Endothelial cell of hepatic sinusoid (primary cell): ENCODE results near the gene ARHGEF17.

Experiments used
- in situ Hi-C: cut with HindIII; loops from 2 replicates; pipeline ENCODE4 v1.10.0; 2017; ENCODE audit warnings: low sequenced_read_pairs

Gene ARHGEF17

DNA sequence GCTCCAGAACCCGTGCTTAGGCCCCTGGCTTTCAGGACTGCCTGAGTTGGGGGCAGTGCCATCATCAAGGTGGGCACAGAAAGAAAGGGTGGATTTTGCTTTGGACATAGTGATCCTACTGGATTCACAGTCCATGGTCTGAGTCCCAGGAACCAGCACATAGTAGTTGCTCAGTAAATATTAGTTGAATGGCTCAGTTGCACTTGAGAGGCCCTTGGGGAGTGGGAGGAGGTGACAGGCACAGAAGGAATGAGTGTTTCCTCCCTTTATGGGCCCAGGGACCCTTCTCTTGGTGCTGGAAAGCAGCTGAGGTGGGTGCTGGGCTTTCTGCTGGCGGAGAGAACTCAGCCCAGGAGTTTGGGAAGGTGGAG, 16.6 kb downstream of the ARHGEF17 start:
- in situ Hi-C loops: no loop called here

DNA sequence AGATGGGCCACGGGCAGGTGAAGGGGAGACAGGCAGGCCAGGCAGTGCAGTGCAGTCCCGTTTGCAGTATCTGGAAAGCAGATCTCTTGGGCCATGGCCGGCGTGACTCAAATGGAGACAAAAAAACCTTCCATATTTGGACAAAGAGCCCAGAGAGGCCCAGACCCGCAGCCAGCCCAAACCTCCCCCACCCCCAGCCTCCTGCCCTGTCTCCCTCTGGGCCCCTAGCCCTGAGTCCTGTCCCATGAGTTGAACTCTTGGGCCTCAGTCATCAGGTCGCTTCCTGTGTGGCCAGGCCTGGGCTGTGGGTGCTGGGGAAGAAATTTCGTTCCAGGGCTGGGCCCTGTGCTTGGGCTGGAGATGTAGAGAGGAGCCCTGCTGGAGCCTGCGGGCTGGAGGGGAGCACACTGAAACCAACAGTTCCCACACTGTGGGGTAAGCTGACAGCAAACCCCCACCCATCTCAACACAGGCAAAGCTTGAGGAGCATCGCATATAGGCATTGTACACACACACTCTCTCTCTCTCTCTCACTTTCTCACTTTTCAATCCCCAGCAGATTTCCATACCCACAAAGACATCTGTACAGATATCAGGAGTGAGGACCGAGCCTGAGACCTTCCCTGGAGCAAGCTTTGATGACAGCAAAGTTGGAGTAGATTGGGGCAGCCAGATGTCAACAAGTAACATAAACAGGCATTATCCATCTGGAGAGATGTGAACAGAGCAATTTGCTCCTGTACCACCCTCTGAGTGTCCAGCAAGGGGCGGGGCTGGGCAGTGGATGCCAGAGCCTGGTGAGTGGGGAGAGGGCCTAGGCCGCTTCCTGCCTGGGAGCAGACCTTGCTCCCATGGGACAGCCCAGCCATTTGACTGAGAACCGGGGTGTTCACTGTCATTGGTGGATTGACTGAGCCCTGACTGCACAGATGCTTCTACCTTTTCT, 17.2 kb downstream of the ARHGEF17 start:
- in situ Hi-C loops: no loop called here

DNA sequence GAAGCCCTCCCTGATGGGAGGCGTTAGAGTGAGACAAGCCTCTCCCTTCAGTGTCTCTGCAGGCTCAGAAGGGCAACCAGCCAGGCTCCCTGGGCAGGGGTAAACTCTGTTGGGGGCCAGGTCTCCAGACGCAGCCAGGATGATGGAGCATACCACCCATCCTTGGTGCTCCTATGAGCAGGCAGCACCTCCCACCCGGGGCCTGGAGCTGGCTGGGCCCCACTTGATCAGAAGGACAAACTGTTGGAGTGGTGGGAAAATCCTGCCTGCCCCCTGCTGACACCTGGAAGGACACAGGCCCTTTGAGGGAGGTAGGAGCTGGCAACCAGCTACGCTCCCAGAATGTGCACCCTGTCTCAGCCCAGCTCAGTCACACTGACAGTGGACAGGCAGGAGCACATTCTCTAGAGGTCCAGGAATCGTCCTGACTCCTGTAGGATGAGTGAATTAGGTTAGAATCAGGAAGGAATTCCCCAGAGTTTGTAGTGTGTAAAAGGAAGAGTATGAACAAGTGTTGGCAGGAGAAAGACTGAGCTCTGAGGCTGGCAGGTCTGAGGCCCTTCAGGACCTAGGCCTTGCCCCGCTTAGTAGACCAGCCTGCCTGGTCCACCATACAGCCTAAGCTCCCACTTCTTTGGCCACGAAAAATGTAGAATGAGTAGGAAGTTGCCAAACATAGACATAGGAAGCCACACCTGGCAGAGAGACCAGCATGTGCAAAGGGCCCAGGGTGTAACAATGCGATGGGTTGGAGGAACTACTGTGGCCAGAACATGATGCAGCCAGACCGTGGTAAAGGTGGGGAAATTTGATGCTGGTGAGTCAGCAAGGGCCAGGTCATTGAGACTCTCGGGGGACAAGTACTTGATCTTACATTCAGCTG, 19.1 kb downstream of the ARHGEF17 start:
- in situ Hi-C loops: no loop called here

DNA sequence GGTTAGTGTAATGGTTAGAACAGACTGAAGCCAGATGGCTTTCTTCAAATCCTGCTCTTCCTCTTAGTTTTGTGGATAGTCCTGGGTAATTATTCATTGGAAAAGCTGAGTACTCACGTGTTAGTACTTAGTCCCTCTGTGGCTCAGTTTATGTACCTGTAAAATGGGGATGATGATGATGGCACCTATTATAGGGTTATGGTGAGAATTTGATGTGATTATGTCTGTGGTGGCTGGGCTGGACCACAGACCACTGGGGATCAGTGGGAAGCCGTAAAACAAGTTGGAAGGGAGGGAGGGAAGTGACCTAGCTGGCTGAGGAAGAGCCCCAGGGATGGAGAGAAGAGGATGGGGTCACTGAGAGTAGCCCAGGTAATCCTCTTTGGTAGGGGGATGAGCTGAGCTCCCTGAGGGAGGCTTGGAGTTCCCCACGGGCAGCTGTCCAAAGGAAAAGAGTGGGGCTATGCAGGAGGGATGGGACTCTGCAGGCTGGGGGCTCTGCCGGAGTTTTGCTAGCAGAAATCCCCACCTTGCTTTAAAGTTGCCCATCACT, 19.8 kb downstream of the ARHGEF17 start:
- in situ Hi-C loops: no loop called here

DNA sequence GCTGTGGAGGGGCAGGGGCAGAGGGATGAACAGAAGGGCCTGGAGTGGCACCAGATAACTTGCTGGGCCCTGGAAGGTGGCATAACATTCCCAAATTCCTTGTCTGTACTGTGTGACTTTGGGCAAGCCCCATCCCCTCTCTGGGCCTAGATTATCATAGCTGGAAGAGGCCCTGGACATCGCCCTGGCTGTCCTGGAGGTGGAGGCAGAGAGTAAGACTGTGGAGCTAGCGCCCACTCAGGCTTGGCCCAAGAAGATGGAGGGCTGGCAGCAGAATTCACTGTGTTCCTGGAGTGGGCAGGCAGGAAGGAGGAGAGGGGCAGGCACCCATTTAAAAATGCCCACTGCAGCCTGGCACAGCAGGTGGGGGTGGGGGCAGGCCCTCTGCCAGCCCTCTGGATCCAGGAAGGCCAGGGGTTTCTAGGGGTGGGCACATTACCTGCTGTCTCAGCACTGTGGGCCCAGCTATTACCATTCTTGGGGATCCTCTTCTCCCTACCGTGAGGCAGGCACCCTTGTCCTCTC, 22.6 kb downstream of the ARHGEF17 start:
- in situ Hi-C loops: no loop called here

DNA sequence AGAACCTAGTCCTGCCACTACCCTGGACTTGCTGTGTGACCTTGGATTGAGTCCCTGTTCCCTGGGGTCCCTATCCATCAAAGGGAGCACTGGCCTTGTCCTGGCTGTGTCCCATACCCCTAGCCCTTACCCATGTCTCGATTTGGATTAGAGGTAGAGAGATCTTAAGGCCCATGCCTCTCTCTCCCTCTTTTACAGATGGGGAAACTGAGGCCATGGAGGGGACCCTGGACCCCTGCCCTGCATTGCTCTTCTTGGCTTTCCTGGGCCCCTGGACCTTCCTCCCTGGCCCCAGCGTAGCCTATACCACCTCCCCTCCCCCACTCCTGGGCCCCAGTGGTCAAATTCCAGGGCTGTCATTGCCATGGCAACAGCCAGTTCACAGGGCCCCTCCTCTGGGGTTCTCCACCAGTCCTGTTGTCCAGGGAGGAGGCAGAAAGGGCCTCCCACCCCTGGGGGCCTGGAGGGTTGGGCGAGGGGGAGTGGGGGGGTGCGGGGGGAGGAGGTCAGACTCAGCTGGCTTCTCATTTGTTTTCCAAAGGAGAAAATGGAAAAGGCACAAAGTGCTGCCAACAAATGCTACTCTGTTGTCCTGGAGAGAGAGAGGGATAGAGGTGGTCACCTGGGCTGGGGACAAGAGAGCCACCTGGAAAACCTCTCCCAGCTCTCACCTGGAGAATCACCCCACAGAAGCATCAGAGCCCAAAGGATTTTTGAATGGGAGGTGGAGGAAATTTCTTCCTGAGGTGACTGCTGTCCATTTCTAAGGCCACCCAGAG, 23.3 kb downstream of the ARHGEF17 start:
- in situ Hi-C loops: no loop called here

DNA sequence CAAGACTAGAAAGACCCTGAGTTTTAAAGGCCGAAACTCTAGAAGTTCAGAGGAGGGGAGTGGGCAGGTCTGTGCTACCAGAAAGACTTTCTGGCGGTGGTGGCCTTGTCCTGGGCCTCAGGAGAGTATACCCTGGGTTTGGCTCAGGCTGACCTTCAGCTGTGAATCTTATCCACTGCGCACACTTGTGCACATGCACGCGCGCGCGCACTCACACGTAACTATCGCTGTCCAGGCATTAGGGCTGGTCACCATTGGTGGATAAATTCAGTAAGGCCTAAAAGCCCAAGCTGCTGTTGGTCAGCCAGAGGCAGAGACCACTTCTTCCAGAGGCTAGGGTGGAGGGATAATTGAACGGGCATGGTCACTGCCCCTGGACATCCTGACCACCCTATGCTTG, 25.1 kb downstream of the ARHGEF17 start:
- in situ Hi-C loops: no loop called here

DNA sequence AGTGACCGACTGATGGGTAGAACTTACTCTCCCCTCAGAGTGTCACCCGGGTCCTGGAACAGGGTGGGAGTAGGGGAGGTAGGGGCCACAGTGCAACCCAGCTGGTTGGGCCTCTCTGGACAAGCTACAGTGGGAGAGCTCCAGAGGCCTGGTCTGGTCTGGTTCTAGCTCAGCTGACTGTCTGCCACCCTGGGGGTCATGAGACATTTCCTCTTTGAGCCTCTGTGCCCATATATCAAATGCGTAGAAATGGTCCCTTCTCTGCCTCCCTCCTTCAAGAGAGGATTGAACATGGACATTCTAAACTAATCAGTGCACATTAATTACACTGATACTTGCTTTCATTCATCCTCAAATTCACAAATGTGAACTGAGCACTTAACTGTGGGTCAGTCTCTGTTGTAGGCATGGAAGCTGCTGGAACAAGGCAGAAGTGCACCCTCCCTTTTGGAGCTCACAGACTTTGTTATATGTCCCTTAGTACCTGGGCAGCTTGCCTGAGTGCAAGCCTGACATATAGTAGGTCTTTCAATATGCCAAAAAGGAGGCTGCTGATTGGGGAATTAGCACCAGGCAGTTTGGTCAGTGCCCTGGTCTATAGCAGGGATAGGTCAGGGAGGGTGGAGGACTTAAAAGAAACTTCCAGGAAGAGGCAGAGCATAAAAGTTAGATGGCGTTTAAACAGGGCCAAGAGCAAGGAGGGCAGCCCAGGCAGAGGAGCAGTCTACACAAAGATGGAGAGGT, 25.7 kb downstream of the ARHGEF17 start:
- in situ Hi-C loops: no loop called here

DNA sequence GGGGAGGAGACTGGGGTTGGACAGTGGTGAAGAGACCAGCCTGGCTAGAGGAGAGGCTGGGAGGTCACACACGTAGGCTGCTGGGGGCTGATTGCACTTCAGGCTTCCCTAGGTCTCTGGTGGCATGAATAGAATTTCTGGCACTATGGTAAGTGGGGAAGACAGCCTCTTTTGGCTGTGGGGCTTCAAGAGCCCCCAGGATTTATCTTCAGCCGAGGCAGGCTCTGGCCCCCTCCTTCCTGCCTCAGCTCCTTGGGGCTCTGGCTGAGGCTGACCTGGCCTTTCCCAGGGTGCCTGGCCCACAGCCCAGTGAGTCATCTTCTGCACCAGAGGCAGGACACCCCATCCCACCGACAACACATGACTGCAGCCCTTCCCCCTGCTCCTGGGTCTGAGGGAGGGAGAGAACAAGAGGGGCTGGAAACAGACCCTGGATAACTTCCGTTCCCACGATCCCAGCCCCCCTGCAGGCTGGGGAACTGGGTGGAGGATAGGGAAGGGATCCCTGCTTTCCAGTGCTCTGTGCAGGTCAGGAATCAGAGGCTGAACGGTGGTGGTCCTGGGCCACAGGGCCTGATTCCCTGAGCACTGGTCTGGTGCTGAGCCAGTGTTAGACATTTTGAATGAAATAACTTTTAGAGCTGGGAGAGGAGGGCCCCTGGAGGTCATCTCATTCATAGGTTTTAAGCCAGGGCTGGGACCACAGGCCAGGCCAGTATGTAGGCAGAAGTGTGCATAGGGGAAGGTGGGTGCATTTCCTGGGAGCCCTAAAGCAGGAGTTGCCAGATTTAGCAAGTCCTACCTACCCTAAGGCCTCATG, 26.5 kb downstream of the ARHGEF17 start:
- in situ Hi-C loops: loop anchor here (5.0 kb wide), 1 partner anchor 37 kb away; no protein-coding TSS in a partner anchor

DNA sequence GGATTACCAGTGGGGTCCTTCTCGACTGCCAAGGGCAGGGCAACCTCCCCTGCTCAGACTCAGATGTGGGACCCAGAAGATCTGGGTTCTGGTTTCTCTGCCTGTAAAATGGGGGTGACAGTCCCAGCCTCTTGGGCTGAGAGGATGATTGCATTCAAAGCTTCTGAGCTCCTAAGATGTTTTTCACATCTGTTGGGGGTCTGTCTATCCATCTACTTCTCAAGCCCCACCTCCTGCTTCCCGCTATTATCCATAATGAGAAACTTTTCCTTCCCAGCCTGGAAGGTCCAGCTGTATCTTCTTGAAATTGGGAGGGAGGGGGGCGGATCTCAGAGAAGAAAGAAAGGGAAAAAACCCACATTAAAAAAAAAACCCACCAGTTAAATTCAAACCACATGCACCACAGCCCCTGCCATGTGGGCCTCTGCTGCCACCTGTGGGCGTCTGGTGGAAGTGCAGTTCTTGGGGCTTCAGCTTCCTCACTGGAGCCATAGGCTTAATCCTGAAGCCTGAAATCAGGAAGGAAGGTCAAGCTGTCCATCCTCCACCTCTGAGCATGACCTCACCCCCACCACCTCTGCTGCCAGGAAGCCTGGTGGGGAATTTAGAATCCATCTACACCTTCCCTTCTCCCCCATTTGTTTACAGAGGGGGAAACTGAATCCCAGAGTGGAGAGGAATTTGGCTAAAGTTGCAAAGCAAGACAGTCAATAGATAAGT, 27.3 kb downstream of the ARHGEF17 start:
- in situ Hi-C loops: loop anchor here (5.0 kb wide), 1 partner anchor 38 kb away; no protein-coding TSS in a partner anchor

DNA sequence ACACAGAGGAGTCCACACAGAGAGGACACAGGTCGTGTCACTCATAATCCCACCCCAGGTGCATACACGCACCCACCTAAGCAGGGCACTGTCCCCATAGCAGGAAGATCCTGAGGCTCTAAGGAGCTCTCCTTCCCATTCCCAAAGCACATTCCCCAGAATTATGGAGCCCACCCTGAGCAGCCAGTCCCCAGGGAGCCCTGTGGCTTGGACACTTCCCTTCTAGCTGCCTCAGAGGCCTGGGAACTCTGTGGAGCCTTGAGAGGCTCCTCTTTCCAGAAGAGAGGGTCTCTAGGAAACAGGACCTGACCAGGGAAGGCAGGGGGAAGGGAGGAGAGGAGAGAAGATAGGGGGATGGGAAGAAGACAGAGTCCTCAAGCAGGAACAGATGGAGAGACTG, 29.8 kb downstream of the ARHGEF17 start:
- in situ Hi-C loops: loop anchor here (5.0 kb wide), 1 partner anchor 41 kb away; no protein-coding TSS in a partner anchor

DNA sequence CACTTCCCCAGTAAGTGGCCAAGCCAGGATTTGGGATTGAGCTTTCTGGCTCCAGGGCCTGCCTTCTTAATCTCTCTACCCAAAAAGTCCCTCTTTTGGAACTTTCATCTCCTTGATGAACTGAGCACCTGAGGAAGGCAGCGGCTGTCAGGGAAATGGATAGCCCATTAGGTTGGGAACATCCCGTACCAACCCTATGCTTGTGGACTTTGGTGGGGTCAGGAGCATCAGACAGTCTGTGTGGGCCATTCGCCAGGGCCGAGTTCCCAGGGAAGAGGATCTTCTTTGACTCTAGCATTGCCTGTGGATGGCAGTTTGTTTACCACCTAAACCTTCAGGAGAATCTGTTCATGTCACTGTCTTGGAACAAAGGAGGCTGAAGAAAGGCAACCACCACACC, 30.2 kb downstream of the ARHGEF17 start:
- in situ Hi-C loops: loop anchor here (5.0 kb wide), 1 partner anchor 41 kb away; no protein-coding TSS in a partner anchor

DNA sequence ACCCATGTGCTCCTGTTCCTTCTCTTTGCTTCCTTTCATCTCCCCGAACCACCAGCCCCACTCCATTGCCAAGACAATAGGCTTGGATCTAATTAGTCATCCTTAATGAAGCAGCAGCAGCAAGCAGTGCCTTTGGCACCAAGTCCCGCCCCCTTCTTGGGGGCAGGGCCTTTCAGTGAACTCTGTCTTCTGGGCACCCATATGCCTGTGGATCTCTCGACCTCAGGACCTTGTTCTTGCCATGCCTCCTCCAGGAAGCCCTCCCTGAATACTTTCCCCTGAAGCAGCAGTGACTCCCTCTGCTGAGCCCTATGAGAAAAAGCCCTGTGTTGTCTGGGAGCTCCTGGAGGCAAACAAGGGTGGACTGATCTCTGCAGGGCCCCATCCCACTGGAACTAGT, 32.1 kb downstream of the ARHGEF17 start:
- in situ Hi-C loops: no loop called here

DNA sequence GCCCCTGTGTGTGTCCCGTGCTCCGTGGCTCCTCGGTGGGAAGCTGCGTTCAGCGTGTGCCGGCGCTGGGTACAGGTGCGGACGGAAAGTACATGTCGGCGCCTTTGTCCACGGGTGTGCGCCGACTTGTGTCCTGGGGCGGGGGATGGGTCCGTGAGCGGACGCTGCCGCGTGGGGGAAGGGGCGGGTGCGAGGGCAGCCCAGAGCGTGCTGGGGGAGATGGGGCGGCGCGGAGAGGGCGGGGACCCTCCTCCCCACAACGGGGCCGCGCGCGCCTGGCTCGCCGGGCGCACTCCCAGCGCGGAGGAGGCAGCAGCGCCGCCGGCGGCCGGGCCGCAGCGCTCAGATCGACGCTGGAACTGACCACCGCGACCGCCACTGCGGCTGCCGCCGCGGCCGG, 34.6 kb downstream of the ARHGEF17 start:
- in situ Hi-C loops: no loop called here

DNA sequence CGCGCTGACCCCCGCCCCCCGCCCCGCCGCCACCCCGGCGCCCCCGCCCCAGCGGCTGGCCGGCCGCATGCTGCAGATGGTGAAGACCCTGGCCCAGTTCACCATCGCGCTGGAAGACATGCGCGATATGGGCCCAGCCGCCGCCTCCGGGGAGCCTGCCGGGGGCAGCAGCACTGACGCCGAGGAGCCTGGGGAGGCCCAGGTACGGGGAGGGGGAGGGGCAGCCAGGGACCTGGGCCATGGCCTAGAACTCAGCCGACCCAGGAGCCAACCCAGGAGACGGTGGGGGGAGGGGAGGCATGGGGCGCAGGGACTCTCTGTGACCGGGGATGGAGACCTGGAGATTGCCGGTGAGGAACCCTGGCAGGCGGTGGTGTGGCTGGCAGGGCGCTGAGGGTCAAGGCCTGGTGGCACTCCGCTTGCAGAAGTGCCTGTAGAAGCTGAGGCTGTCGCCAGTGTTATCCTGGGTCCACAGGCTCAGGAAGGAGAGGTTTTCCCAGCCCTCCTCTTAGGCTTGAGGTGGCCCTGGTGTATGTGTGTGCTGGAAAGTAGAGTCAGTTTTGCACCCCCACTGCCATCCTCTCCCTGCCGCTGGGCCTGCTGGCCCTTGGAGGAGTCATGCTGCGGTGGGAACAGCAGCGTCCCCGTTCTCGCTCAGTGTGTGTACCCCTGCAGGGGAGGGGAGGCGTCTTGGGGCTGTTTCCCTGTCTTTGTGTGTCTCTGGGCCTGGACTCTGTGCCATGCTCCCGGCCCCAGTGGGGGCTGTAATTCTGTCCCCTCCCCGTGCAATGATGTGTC, 35.2 kb downstream of the ARHGEF17 start:
- in situ Hi-C loops: no loop called here

DNA sequence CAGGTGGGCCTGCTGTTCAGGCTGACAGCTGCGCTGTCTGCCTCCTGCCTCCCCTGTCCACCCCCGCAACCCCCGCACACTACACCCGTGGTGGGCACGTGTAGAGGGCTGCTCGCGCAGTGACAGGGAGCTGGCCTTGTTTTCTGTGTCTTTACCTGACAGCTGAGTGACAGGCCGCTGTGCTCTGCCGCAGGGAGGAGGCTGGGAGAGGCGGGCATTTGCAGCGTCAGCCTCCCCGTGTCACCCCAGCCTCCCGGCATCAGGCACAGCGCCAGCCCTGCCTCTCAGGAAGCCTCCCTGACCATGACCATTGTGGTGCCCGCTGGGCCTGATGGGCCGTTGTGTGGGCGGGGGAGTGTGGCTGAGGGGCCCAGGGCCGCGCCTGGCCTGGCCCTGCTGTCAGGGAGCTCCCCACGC, 36.1 kb downstream of the ARHGEF17 start:
- in situ Hi-C loops: no loop called here

DNA sequence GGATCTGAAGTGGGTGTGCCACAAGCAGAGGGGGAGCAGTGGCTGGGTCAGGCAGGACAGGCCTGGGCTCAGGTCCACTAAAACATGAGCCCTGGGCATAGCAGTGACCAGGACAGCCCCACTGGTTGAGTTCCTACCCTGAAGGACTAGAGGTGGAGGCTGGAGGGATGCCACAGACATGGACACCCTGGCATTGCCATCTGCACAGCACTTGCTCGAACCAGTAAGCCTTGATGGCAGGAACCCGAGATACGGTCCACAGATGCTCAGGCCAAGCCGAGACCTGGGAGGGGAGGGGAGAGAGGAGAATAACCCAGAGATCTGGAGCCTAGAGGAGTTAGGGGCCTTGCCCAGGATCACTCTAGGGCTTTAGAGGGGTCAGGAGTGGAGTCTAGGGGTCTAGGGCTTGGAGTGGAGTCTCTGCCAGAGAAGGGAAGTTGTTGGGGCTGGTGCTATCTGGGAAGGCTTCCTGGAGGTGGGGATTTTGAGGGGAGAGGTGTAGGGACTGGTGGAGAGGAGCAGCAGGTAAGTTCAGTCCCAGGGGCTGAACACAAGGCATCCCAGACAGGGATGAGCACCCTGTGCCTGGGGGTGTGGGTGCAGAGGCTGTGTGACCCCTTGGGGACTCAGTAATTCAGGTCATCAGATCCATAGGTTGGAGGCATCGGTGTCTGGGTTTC, 37.5 kb downstream of the ARHGEF17 start:
- in situ Hi-C loops: no loop called here
